ENCODE data around the gene SLIT1.
A peak's percentile ranks its signal among the peaks of the same experiment; 100 is the strongest.

SLIT1 gene

DNA sequence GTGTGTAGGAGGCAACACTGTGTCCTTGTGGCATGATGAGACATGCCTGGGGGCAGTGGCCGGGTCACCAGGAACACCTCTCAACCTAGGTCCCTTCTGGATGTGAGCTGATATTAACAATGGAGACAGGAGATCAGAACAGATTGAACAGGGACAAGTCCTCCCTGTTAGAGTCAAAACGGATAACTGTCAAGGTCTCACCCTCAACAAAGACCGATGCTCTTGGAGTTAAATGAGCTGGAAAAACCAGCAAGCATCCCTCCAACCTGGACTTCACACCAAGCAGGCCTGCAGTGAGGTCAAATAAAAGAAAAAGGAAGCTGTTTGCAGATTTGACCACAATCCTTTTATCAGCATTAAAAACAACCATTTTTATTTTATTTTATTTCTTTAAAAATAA, 49.0 kb downstream of the SLIT1 start:
- DNase-seq, result no peak

DNA sequence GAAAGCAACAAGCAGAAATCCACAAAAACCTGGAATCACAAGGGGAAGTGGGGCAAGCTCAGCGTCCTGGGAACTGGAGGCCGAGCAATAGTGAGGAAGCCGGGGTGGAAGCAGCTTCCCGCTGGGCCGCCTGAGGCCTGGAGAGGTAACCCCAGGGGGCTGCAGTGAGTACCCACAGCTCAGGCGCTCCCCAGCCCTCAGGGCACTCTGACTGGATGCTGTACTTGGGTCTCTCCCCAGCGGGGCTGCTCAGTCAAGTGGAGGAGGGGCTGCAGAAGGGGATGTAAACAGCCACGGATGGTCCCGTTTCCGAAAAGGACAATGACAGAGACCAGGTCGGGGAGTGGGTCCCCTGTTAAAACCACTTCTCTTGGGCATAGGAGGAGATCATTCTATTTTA, 50.3 kb downstream of the SLIT1 start:
- no peak for DNase-seq

DNA sequence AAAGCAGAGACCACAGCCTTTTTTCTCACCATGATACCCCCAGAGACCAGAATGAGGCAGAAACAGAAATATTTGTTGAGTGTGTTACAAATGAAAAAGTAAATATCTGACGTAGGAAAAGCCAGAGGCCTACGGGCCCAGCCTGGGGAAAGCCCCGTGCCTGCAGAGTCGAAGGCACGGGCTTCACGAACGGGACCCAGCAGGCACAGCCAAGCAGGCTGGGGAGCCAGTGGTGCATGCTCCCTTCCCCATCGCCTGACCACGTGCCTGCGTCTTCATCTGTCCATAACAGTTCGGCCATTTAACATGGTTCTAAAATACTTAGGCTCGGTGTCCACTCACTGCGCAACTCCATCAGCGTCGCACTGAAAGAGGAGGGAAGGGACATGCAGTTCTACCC, 50.8 kb downstream of the SLIT1 start:
- DNase-seq, result no peak

DNA sequence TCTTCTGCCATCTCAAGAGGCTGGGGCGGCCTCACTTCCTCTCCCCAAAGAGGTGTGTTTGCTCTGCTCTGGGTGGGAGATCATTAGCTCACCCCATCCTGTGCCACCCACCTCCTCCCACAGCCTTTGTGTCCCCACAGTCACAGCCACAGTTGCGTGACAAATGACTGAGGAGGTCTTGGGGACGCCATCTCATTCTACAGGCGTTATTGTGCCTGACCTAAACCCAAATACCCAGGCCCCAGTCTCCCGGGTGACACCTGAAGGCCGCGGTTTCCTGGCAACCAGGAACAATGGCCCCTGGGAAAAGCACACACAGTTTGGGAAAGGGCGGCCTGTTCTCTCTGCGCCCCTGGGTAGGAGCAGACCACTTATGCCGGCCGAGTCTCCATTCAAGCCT, 51.6 kb downstream of the SLIT1 start:
- DNase-seq, result no peak

DNA sequence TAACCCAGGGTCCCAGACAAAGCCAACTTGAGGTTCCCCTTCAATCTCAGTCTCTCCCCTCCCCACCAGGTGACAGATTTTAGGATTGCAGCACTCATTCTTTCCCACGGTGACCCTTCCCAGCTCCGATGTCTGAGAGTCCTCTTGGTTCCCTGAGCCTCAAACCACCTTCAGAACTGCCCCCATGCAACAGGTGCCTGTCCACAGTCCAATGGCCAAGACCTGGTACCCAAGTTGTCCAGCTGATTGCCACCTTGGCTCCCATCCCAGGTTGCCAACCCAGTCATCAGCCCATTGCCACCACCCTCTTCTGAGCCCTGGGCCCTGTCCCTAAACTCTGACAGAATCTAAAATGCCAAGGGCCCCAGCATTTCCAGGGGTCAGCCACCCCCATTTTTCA, 53.5 kb downstream of the SLIT1 start:
- DNase-seq, result no peak

DNA sequence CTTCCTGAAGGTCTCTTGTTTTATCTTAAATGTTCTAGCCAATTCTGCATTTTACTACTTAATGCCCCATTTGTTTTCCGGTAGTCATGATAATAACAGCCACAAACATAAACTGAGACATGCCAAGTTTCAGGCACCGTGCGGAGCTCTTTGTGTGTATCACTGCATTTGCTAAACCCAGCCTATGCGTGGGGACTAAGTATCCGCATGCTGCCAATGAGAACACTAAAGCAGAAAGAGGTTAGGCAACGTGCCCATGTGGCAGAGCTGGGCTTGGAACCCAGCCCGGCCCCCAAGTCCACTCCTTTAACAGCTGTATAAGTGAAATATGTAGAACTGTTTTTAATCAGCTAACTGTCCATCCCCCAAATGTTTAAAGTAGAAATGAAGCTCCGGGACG, 54.1 kb downstream of the SLIT1 start:
- DNase-seq, result no peak

DNA sequence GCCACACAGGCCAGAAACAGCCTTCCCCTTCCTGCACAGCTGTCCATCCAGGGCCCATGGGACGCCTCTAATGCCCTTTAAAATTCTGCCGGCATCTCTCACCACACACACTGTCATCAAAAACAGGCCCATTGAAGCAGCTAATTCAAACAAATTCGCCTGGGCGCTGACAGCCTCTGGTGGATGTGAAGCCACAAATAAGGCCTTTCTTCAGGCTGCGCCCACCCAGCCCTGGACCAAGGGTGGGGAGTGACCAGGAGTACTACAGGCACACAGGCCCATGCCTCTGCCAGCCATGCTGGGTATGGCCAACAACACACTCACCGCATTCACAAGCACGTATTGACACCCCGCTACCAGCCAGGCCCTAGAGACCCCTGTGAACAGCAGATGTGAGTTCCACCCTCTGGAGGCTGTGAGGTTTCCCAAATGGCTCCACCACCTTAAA, 54.6 kb downstream of the SLIT1 start:
- DNase-seq, result no peak

DNA sequence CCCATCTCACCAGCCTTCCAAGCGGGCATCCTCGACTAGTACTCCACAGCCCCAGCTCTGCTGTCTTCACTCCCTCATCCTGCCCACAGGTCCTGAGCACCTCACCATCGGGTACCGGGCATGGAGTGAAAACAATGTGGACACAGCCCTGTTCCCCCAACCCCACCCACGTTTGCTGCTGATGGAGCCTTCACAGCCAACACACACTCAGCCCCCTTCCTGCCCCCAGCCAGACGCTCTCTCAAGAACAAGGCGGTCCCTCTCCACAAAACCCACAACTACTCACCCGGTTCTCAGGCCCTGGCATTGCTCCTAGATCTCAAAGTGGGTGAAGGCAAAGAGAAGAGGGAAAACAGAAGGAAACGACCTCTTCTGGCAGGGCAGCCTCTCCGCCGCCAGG, 56.1 kb downstream of the SLIT1 start:
- DNase-seq, result no peak

DNA sequence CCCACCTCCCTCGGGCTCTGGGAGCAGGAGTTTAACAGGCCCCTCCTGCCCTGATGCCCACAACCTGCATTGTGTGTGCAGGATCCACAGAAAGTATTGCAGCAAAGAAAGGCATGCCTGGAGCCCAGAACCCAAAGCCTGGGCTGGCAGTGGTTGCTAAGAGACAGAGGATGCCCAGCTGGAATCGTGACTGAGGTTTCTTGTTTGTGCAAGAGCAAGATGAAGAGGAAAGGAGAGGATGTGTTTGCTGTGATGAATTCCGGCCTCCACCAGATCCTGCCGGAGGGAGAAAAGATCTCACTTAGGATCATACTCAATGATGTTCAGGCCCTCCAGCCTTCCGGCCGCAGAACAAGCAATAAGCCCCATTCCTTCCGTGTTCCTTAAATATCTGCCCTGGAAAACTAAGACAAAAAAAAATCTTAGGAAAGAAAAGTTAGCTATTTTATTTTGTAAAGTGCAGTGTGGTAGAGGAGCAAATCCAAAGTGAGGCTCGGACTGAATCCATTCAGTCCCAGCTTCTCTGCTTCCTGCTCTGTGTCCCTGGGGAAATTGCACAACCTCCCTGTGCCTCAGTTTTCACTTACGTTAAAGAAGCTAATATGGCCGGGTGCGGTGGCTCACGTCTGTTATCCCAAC, 57.1 kb downstream of the SLIT1 start:
- no peak for DNase-seq

DNA sequence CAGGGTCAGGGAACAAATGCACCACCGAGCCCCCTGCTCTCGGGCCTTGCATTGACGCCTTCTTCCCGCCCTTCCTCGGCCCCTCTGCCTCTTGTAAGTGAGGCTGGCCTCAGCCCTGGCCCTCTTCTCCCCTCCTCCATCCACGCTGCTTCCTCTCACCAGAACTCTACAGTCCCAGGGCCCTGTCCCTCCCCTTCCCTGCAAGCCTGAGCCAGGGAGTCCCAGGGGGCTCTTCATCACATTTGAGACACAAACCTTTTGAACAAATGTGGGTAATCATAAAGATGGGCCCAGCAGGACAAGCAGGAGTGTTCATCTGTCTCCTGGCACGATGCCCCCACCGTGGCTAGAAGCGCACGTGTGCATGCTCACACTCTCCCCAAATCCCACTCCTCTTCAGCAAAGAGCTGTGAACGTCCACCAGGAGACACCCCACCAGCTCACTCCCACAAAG, 57.7 kb downstream of the SLIT1 start:
- DNase-seq, result no peak

DNA sequence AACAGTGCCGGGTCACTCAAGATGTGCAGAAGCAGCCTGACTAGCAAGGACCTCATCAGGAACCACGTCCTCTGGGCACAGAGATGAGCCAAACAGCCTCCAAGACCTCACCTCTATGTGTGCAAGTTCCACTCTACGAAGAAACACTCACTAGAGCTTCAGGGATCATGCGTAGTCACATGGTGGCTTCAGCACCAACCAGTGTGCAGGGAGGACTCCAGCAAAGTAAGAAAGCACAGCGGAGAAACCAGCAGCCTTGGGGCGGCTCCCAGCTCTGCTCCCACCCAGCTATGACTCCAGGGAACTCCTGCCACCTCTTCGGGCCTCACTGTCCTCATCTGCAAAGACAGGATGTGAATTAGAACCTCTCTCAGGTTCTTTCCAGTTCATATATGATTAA, 58.2 kb downstream of the SLIT1 start:
- no peak for DNase-seq

DNA sequence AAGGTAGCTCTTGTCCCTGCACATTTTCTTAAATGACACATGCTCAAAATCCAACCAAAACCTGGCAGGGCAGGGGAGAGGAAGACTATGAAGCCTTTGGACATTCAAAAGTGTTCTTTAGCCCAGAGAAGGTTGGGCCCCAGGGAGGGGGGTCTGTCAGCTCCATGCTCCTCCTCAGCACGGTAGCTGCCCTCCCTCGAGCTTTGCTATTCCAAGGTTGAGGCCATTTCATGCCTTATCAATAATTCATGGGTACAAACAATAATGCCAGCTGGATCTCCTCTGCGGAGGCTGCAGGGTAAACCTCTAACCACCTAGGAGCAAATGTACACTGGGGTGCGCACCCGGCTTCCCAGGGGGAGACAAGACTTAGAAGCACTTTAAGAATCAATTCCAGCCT, 61.5 kb downstream of the SLIT1 start:
- no peak for DNase-seq

DNA sequence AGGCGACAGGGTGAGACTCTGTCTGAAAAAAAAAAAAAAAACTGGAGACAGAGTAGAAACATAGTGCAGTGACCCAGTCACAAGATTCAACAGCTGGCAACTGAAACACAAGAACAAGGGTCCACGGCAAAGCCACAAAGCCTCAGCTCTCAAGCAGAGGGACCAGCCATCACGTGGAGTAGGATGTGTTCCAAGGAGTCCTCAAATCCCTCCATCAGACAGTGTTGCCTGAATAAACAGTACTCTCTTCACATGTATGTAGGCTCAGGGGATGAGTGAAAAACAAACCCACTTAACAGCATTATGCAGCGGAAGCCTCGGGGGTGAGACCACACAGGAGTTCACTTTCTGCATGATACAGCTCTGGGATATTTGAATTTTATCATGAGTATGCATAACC, 62.0 kb downstream of the SLIT1 start:
- DNase-seq, result peak; percentile 17

DNA sequence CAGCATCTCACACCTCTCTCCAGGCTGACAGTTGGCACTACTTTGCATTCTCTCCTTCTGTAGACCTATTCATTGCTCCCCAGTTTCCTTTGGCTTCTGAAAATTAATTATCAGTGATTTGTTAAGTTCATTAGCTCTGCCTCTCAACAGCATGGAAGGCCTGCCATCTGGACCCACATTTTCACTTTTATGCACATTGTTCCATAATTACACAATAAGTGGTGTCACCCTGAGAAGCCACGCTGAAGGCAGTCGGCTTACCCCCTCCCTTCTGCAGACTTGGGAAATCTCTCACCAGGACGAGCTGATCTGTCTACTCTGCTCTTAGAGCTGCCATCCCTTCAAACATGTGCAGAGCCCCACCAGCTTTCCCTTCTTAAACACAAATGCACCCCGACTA, 64.7 kb downstream of the SLIT1 start:
- peak; percentile 52 for DNase-seq

DNA sequence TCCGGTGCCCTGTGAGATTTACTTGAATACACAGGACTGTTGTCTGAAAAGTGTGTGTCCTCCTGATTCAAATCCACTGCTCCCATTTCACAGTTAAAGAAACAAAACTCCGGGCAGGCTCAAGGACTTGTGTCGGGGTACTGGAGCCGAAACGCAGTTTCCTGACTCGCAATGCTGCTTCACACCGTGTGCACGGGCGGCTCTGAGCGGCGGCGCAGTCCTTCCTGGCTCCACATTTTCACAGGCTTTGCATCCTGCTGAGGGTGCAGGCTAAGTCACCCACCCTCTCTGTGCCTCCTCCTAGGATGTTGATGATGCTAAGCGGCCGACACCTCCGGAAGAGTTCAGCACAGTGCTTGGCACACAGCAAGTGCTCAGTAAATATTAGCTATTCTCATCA, 65.4 kb downstream of the SLIT1 start:
- DNase-seq, result no peak

DNA sequence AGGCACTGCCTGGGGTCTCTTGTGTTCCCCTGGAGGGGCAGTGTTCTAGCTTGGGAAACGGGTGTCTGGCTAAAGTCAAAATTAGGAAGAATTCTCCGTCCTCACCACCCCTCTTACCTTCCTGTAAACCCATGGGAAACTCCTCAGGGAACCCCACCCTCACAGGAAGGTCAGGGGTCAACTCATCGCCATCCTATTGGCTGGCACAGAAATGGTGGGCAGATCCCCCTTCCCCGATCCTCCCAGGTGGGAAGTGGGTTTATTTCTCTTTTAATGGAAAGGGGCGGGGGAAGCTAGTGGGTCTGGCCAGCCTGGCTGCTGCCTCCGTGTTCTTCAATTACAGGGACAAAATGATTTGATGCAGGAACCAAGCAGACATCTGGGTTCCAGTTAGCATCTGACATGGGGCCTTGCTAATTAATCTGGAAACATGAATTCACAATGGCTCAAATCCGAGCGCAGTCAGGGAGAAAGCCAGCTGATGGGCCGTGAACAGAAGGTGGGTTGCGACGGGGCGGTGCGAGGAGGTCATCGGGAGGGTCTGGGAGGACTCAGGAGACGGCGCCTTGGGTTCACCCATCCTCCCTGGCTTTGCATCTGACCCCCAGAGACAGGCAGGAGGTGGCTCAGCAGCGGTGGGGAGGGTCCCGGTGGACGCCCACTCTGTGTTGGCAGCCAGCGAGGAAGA, 66.6 kb downstream of the SLIT1 start:
- no peak for DNase-seq

DNA sequence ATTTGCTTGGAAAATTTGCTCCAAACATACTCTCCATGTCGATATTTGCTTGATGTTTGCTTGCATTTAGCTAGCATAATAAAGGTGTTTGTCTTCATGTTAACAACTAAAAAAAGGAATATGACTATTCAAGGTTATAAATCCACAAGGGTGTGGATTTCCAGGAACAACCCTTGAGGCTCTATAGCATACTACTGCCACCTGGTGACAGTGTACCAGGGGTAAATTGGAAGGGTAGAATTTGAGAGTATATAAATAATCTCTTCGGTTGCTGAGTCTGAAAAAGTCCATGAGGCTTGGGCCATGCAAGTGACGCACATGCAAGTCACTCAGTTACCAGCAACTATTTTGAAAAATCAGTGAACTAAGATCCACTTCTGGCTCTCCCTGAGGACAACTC, 68.4 kb downstream of the SLIT1 start:
- peak; percentile 58 for DNase-seq

DNA sequence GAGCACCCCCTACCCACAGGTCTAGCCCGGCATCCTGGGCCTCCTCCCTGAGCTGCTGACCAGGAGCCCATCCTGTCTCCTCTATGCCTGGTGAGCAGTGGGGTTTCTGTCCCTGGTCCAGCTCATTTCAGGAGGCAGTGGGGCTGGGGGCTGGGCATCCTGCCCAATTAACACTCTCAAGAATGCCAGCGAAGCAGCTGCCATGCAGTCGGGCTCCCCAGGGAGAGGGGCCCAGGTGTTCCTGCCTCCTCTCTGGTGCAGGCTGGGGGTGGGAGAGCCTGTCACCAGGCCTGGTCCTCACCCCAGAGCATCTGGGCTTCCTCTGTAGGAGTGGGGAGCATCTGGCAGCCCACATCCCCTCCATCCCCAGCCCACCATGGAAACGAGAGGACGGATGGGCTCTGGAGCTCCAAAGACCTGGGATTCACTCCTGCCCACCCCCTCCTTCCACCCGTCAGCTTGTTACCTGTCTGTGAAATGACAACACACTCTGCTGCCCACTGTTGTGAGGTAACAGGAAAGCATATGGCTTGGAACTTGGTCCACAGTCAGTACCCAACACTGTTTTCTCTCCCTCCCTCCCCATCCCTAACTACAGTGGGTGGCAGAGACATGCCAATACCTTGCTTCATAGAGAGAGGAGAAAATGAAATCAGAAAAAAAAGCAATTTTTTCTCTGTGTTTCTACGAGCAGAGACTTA, 69.1 kb downstream of the SLIT1 start:
- DNase-seq, result no peak

DNA sequence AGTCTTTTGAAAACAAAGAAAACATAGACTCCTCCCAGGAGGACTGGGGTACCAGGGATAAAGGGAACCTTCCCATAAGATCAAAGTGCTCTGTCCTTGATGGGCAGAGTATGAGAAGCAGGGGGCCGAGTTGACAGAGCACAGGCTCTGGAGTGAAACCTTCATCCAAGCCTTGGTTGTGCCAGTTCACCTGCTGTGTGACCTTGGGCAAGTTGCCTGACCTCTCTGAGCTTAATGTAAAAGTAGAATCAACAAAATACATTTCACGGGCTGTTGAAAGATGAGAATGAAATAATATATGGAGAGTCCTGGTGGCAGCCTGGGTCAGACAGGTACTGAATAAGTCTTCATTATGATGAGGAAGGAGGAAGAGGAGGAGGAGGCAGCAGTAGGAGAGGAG, 69.9 kb downstream of the SLIT1 start:
- DNase-seq, result no peak

DNA sequence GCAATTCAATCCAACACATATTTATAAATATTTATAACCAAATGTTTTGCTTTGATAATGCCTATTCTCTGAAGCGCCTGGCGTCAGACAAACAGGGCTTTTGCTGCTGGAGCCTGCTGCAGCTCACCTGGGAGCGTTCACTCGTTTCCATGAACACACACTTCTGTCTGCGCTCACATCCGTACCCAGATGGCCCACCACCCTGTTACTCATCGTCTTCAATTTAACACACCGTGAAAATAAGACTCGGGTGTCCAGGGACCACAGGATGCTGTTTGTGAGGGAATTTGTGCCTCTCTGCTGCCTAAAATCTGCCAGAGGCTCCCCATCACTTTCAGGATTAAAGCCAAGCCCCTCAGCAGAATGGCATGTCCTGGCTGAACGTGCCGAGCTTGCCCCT, 74.1 kb downstream of the SLIT1 start:
- no peak for DNase-seq

DNA sequence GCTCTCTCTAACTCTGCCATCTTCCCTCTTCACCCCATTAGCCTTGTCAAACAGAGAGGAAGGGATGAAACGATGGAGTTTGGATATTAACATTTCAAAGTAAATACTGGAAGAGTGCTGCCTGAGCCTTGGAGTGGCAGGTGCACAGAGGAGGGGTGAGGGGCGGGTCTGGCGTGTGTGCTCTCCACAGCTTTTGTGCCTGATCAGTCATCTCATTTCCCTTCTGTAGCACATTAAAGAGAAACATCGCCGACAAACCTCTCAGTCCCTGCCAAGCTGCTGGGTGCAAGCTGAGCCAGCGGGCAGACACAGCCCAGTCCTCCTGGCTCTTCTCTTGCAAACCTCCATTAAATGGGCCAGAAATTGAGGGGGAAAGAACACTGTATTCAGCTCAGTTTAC, 76.2 kb downstream of the SLIT1 start:
- no peak for DNase-seq

DNA sequence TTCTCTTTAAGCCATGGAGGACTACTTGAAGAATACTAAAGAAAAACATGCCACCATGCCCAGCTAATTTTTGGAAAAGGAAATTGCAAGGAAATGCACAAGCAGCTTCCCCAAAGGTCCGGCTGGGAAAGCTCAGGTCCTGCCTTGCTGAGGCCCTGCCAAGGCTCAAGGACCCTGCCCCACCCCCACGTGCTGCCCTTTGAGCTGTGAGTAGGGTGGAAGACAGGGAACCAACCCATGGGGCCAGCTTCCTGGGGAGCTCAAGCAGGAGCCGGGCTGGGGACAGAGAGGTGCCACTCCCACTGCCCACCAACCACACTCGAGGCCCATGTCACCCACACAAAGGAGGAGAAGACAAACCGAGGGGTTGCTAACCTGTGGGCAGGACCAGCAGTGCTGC, 78.2 kb downstream of the SLIT1 start:
- DNase-seq, result no peak

DNA sequence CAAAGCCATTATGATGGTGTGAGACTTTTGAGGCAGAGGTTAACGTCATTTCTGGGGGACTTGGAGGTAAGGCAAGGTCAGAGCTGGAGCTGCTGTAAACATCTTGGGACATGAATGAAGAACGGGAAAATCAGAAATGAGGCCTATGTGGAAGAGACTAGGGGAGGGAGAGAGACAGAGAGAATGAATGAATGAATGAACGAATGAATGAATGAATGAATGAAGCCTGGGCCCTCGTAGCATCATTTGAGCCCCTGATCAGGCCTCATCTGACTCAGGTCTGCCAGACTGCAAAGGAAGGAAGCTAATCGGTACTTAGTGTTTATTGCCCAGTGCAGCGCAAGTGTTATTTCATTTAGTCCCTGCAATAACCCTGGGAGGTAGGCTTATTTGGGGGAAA, 79.6 kb downstream of the SLIT1 start:
- DNase-seq, result no peak

DNA sequence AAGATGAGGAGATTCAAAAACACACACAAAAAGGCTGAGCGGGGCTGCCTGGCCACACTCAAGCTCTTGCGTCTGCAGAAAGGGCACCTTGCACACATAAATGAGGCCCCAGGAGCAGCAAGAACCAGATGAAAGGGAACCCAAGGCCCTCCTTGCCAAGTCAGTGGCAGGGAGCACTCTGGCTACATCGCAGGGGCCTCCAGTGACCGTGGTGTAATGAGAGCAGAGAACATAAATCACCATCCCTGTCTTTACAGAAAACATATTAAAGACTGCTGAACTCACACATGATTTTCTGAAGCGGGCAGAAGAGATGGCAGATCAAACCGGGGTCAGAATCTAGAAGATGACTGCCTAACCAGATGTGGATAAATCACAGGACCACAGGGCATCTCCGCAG, 80.5 kb downstream of the SLIT1 start:
- DNase-seq, result no peak

Data from NCI-H82 (cell line).